GM19467 (cell line): ENCODE measurements around the gene P3R3URF.

Experiments used
- ATAC-seq: cut with Tn5 transposase; IDR thresholded peaks from one replicate; pipeline ENCODE4 v1.9.1; 2021; ENCODE audit warnings: mild to moderate bottlenecking, moderate library complexity; ENCODE audit not compliant: unreplicated experiment

P3R3URF gene

DNA sequence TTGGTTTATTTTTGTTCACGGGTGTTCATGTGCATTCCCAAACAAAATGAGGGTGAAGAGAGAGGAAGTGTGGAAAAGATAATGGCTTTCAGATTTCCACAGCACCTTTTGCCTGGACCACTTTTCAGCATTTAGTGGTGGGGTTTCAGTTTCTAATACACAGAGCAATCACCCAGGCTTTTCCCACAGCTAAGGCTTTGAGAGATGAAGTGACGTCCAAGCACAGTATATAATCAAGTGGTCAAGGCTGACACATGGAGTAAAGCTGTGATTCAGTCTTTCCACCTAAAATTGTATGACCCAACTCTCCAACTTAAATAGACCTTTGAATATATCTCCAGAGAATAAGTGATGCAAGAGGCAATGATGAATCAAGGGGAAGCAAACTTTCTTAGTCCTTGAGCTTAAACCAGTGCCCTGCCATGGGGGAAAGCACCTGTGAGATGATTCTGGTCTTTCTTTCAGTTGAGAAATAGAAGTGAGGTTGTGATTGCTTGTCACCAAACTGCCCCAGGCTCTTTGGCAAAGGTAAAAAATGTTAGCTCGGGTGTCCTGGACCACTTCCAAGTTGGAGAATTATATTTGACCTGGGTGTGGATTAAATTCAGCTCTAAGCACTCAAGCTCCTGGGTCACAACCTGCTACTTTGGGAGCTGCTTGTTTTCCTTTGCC is 41.5 kb downstream of the P3R3URF start:
- ATAC-seq, result no peak

DNA sequence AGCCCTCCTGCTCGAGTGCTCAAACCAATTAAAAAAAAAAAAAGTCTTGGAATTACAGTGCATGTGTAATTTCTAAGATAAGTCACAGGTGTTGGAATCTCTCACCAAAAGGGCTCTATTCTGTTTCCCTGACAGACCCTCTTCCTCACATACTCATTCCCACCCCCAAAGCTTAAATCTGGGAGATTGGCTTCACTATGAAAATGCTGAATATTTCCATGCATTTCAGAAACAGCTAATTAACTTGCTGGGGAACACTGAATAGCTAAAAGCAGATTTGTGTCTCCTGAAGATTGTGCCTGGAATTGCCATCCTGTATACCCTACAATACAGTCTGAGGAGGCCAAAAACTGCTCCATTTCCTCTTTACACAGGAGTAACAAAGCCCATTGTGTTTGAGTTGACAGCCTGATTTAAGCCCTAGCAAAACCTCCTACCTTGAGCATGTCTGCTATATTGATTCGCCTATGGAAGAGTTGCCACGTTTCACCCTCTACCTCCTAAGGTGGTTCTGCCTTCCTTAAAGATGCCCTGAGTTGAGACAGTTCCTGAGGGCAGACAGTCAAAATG is 42.4 kb downstream of the P3R3URF start:
- ATAC-seq, result no peak

- peak; percentile 42 for ATAC-seq
Measured at GRCh38 chr1:46133181-46133658, 43.1 kb downstream of the P3R3URF start.

DNA sequence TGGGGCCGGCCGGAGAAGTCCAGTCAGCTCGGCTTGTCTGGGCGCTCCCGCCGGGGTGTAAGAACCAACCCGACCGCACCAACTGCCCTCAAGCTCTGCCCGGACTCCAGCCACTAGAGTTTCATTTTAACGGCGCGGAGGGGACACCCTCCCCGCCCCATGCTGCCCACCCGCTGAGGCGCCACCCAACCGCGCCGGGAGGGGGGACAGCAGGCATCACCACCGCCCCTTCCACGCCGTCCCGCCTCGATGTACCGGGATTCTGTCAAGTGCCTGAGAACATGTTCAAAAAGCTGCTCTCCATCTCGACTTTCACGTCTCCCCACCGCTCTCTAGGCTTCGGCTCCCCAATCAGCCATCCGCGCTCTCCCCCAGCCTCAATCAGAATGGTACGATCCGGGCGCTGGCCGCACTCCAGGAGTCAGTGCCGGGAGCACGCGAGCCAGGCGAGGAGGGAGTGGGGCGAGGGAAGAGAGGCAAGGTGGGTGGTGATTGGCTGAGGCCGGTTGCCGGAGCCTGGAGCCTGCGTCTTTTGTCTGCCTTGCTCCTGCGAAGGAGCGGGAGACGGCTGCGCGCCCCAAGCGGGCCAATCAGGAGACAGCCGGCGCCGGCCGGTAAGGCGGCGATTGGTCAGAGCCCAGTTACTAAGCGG is 43.6 kb downstream of the P3R3URF start, which contains the start of gene PIK3R3:
PIK3R3 (minus strand) TSS at position 101 of the 652 bp plus-strand sequence. CDS start 677 bp downstream, outside the sequence.
- ATAC-seq, result peak; percentile 88

- ATAC-seq, result no peak
Measured at GRCh38 chr1:46131712-46132528, 44.4 kb downstream of the P3R3URF start.

DNA sequence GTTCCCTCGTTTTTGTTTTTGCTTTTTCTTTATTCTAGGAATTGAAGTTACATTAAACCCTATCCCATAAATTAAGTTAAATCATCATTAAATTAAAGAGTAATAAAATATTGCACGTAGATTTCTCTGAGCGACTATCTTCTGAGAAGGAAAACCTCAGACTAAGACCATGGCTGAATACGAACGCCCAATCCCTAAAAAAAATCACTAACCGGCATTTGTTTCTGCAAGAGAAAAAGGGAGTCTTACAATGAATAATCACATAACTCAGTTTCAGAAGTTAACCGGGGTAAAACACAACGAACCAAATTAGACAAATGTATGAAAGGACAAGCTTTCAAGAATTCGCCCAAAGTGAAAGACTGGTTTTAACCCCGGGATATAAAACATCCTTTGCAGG is 45.2 kb downstream of the P3R3URF start:
- no peak for ATAC-seq

- no peak for ATAC-seq
Measured at GRCh38 chr1:46130606-46131005, 45.7 kb downstream of the P3R3URF start.

GRCh38 chr1:46130121-46130520 is 46.2 kb downstream of the P3R3URF start:
- ATAC-seq, result no peak

GRCh38 chr1:46128344-46128743 is 47.9 kb downstream of the P3R3URF start:
- no peak for ATAC-seq
